Stimulated activated effector memory CD8-positive, alpha-beta T cell treated with anti-CD3 and anti-CD28 coated beads, Interleukin-12 subunit alpha, Interleukin-12 subunit beta, amount 100 ng/mL, for 72 hours (primary cell): ENCODE data around the gene MGAT3.

Experiments used
- ATAC-seq: fragments of 150-1000 bp; cut with Tn5 transposase; 2 replicates; pipeline ENCODE4 v1.10.0; 2021
- DNase-seq, 2 donors: peaks; one replicate each; pipeline ENCODE4 v3.0.0; 2021 to 2022; ENCODE audit warnings: low spot score in 2 of 2
- H3K27ac Mint-ChIP-seq: one replicate; pipeline ENCODE4 v1.8.0; 2022; ENCODE audit warnings: mild to moderate bottlenecking, mixed read lengths
- H3K36me3 Mint-ChIP-seq: one replicate; pipeline ENCODE4 v1.8.0; 2022; ENCODE audit warnings: mild to moderate bottlenecking, mixed read lengths
- H3K4me1 Mint-ChIP-seq: one replicate; pipeline ENCODE4 v1.8.0; 2022; ENCODE audit warnings: mixed read lengths
- H3K4me3 Mint-ChIP-seq: one replicate; pipeline ENCODE4 v1.8.0; 2022; ENCODE audit warnings: mild to moderate bottlenecking, mixed read lengths
- H3K9me3 Mint-ChIP-seq: one replicate; pipeline ENCODE4 v1.8.0; 2022; ENCODE audit warnings: mixed read lengths

Gene MGAT3

GRCh38 chr22:39481595-39481994 lies 24.8 kb downstream of the MGAT3 start:
- H3K4me1 Mint-ChIP-seq = no peaks in the 10 kb centered on the region
- no peak overlapping the region for H3K4me3 Mint-ChIP-seq
- H3K36me3 Mint-ChIP-seq = no peaks in the 10 kb centered on the region
- H3K27ac Mint-ChIP-seq = no peak overlapping the region
- DNase-seq (no peak), ATAC-seq (no peak)
- H3K9me3 Mint-ChIP-seq = no peaks in the 10 kb centered on the region

- Mint-ChIP-seq H3K27ac (no peak overlapping the region), H3K9me3 (no peaks in the 10 kb centered on the region), H3K4me3 (no peak overlapping the region), H3K36me3 (no peaks in the 10 kb centered on the region), H3K4me1 (no peaks in the 10 kb centered on the region)
- DNase-seq (no peak), ATAC-seq (no peak)
Measured at GRCh38 chr22:39482768-39483167, 26.0 kb downstream of the MGAT3 start.

- H3K4me1 Mint-ChIP-seq = peaks cover 8% of the 10 kb centered on the region
- H3K27ac Mint-ChIP-seq = no peak overlapping the region
- no peaks in the 10 kb centered on the region for H3K36me3 Mint-ChIP-seq
- no peak overlapping the region for H3K4me3 Mint-ChIP-seq
- ATAC-seq (no peak), DNase-seq (no peak)
- no peaks in the 10 kb centered on the region for H3K9me3 Mint-ChIP-seq
Measured at GRCh38 chr22:39486951-39487825, 30.4 kb downstream of the MGAT3 start.

- no peak overlapping the region for H3K27ac Mint-ChIP-seq
- H3K4me3 Mint-ChIP-seq = no peak overlapping the region
- peaks cover 8% of the 10 kb centered on the region for H3K4me1 Mint-ChIP-seq
- no peaks in the 10 kb centered on the region for H3K9me3 Mint-ChIP-seq
- no peaks in the 10 kb centered on the region for H3K36me3 Mint-ChIP-seq
- ATAC-seq (no peak), DNase-seq (no peak)
Measured at GRCh38 chr22:39487826-39488520, 31.2 kb downstream of the MGAT3 start.

GRCh38 chr22:39488563-39489083 lies 31.8 kb downstream of the MGAT3 start:
- Mint-ChIP-seq H3K27ac (no peak overlapping the region), H3K9me3 (no peaks in the 10 kb centered on the region), H3K4me3 (no peak overlapping the region), H3K36me3 (no peaks in the 10 kb centered on the region), H3K4me1 (peaks cover 15% of the 10 kb centered on the region)
- DNase-seq (no peak), ATAC-seq (no peak)

GRCh38 chr22:39489094-39490068 lies 32.6 kb downstream of the MGAT3 start:
- ATAC-seq (no peak), DNase-seq (no peak)
- H3K4me1 Mint-ChIP-seq = peaks cover 15% of the 10 kb centered on the region
- no peaks in the 10 kb centered on the region for H3K9me3 Mint-ChIP-seq
- H3K4me3 Mint-ChIP-seq = peak overlapping the region; percentile 29
- no peaks in the 10 kb centered on the region for H3K36me3 Mint-ChIP-seq
- no peak overlapping the region for H3K27ac Mint-ChIP-seq

GRCh38 chr22:39490135-39490798 lies 33.5 kb downstream of the MGAT3 start:
- Mint-ChIP-seq H3K9me3 (no peaks in the 10 kb centered on the region), H3K36me3 (no peaks in the 10 kb centered on the region), H3K4me1 (peaks cover 20% of the 10 kb centered on the region), H3K4me3 (peak overlapping the region; percentile 29), H3K27ac (no peak overlapping the region)
- ATAC-seq (peak; percentile 99), DNase-seq (peak; percentile 42 to 86)

GRCh38 chr22:39490966-39491680 lies 34.3 kb downstream of the MGAT3 start:
- Mint-ChIP-seq H3K36me3 (no peaks in the 10 kb centered on the region), H3K4me1 (peaks cover 20% of the 10 kb centered on the region), H3K9me3 (no peaks in the 10 kb centered on the region), H3K27ac (no peak overlapping the region), H3K4me3 (no peak overlapping the region)
- DNase-seq (no peak), ATAC-seq (no peak)

GRCh38 chr22:39491696-39492095 lies 34.9 kb downstream of the MGAT3 start:
- Mint-ChIP-seq H3K27ac (no peak overlapping the region), H3K4me3 (no peak overlapping the region), H3K4me1 (peaks cover 20% of the 10 kb centered on the region), H3K9me3 (no peaks in the 10 kb centered on the region), H3K36me3 (no peaks in the 10 kb centered on the region)
- no peak for ATAC-seq
- DNase-seq = no peak

- no peak for DNase-seq
- H3K9me3 Mint-ChIP-seq = no peaks in the 10 kb centered on the region
- H3K36me3 Mint-ChIP-seq = no peaks in the 10 kb centered on the region
- no peak for ATAC-seq
- no peak overlapping the region for H3K4me3 Mint-ChIP-seq
- peaks cover 20% of the 10 kb centered on the region for H3K4me1 Mint-ChIP-seq
- H3K27ac Mint-ChIP-seq = no peak overlapping the region
Measured at GRCh38 chr22:39492186-39492585, 35.4 kb downstream of the MGAT3 start.

- DNase-seq = no peak
- Mint-ChIP-seq H3K27ac (no peak overlapping the region), H3K36me3 (no peaks in the 10 kb centered on the region), H3K9me3 (no peaks in the 10 kb centered on the region), H3K4me3 (no peak overlapping the region), H3K4me1 (peaks cover 20% of the 10 kb centered on the region)
- ATAC-seq = no peak
Measured at GRCh38 chr22:39493759-39494158, 36.9 kb downstream of the MGAT3 start.

- Mint-ChIP-seq H3K4me1 (peaks cover 20% of the 10 kb centered on the region), H3K36me3 (no peaks in the 10 kb centered on the region), H3K9me3 (no peaks in the 10 kb centered on the region), H3K4me3 (no peak overlapping the region), H3K27ac (no peak overlapping the region)
- DNase-seq (no peak), ATAC-seq (no peak)
Measured at GRCh38 chr22:39494471-39495120, 37.8 kb downstream of the MGAT3 start.

GRCh38 chr22:39496131-39496838 lies 39.5 kb downstream of the MGAT3 start:
- DNase-seq (peak in 1 of 2 donors; percentile 68), ATAC-seq (peak; percentile 76)
- Mint-ChIP-seq H3K4me3 (no peak overlapping the region), H3K27ac (no peak overlapping the region), H3K4me1 (peaks cover 16% of the 10 kb centered on the region), H3K36me3 (no peaks in the 10 kb centered on the region), H3K9me3 (no peaks in the 10 kb centered on the region)
